K562 (cell line): ENCODE measurements around the gene CCDC33. TPM values are rescaled to one million over a fixed set of nuclear protein-coding genes. Genes with fewer than 3 reads are reported as not detected.

ENCODE experiments used
- AFF1 ChIP-seq, 2 experiments: fragments of 450-650 bp; IDR thresholded peaks; 2 replicates each; pipeline ENCODE4 v1.6.1; 2018; ENCODE audit warnings: mild to moderate bottlenecking in 2 of 2, low read depth in 1 of 2; ENCODE audit not compliant: partially characterized antibody in 2 of 2
- ARID3A ChIP-seq: IDR thresholded peaks from 2 replicates; pipeline ENCODE4 v1.6.1; 2012; ENCODE audit warnings: low read depth, low read length, improper control_type of control experiment, borderline replicate concordance
- BCLAF1 ChIP-seq, 2 experiments: fragments of 450-650 bp in 1 of 2; IDR thresholded peaks; 2 replicates each; pipeline ENCODE4 v1.6.1; 2011 to 2017; ENCODE audit warnings: low read depth in 2 of 2, antibody characterized with exemption in 1 of 2, borderline replicate concordance in 1 of 2, low read length in 1 of 2, mild to moderate bottlenecking in 1 of 2, mixed read lengths in 1 of 2; ENCODE audit not compliant: control insufficient read depth in 1 of 2
- KDM5B ChIP-seq: fragments of 200-600 bp; sonication (generic); IDR thresholded peaks from 2 replicates; pipeline ENCODE4 v1.6.1; 2012; ENCODE audit warnings: low read depth, mild to moderate bottlenecking, moderate library complexity, low read length, control low read depth, inconsistent platforms; ENCODE audit not compliant: insufficient replicate concordance
- MCM5 ChIP-seq: fragments of 450-650 bp; IDR thresholded peaks from 2 replicates; pipeline ENCODE4 v1.6.1; 2016; ENCODE audit warnings: low read depth
- NCOA6 ChIP-seq: fragments of 450-650 bp; IDR thresholded peaks from 2 replicates; pipeline ENCODE4 v1.6.1; 2017; ENCODE audit warnings: mild to moderate bottlenecking
- NR2F6 ChIP-seq: fragments of 450-650 bp; formaldehyde crosslinking; IDR thresholded peaks from 2 replicates; pipeline ENCODE4 v1.4.0; 2020; ENCODE audit warnings: mild to moderate bottlenecking
- RFX5 ChIP-seq: IDR thresholded peaks from 2 replicates; pipeline ENCODE4 v1.6.1; 2011; ENCODE audit warnings: low read depth, mild to moderate bottlenecking, improper control_type of control experiment, low read length
- SREBF2 ChIP-seq: sonication (generic); formaldehyde crosslinking; IDR thresholded peaks from 2 replicates; pipeline ENCODE4 v1.4.0; 2020; ENCODE audit warnings: mild to moderate bottlenecking, missing genetic modification reagents
- TEAD4 ChIP-seq, 2 experiments: sonication (generic) in 1 of 2; formaldehyde crosslinking in 1 of 2; IDR thresholded peaks; 2 replicates each; pipeline versions ENCODE4 v1.6.1 to v1.8.0; 2012 to 2022; ENCODE audit warnings: borderline replicate concordance in 1 of 2, inconsistent platforms in 1 of 2, low read length in 1 of 2, mild to moderate bottlenecking in 1 of 2, missing genetic modification reagents in 1 of 2
- WHSC1 ChIP-seq: IDR thresholded peaks from one replicate; pipeline ENCODE4 v1.6.1; 2012; ENCODE audit warnings: low read length, control low read depth, inconsistent platforms
- ZNF121 ChIP-seq: sonication (generic); formaldehyde crosslinking; conservative IDR thresholded peaks from 2 replicates; pipeline ENCODE4 v1.8.0; 2022; ENCODE audit warnings: missing genetic modification reagents
- ZNF280A ChIP-seq: fragments of 450-650 bp; IDR thresholded peaks from 2 replicates; pipeline ENCODE4 v1.6.1; 2018; ENCODE audit warnings: mild to moderate bottlenecking, low read depth; ENCODE audit not compliant: partially characterized antibody
- polyA plus RNA-seq, 8 experiments: library from polyadenylated mRNA; depleted of rRNA in 4 of 8; stranded (reverse) in 5 of 8; unstranded in 3 of 8; fragments of >200 nt; fragmentation: Nextera tagmentation in 2 of 8; fragmentation: Illumina TruSeq in 1 of 8; extraction: Ambion mirVana in 2 of 8; extraction: Trizol in 1 of 8; gene quantifications; 2 replicates each; pipeline versions ENCODE4 v1.2.1 to v1.2.3, GENCODE V29; 2011 to 2014; ENCODE audit warnings: inconsistent platforms in 1 of 8, missing spikeins in 1 of 8
- total RNA-seq, 7 experiments: library from RNA; depleted of rRNA in 6 of 7; stranded (reverse); fragments of >200 nt in 6 of 7; fragmentation: Illumina TruSeq in 2 of 7; extraction: Trizol in 2 of 7; gene quantifications; 2 replicates each; pipeline versions ENCODE4 v1.2.1 to v1.2.3, GENCODE V29; 2011 to 2021; ENCODE audit warnings: low replicate concordance in 1 of 7

The CCDC33 gene
- total and polyA plus RNA-seq, 9 of the 15 experiments (the other 6 are each of a cell fraction or from before 2014, with no cell fraction given) = 0.08 to 1.1 (median 0.15) TPM; not detected in 4

- TF ChIP-seq BCLAF1 (IDR thresholded peaks at IDR 0.05; ENCODE audit: borderline replicate concordance in 1 of 2, control insufficient read depth in 1 of 2, low read depth in 2 of 2, low read length in 1 of 2) (no peak), SREBF2 (CRISPR knock-in tag) (no peak), TEAD4 (IDR thresholded peaks at IDR 0.05; ENCODE audit: low read length) (peak; percentile 75), TEAD4 (CRISPR knock-in tag; IDR thresholded peaks at IDR 0.05; ENCODE audit: borderline replicate concordance) (no peak), KDM5B (no peak), ZNF121 (CRISPR knock-in tag) (no peak), NR2F6 (CRISPR knock-in tag) (no peak), AFF1 (IDR thresholded peaks at IDR 0.05; ENCODE audit: low read depth in 1 of 2, partially characterized antibody in 2 of 2) (no peak), MCM5 (no peak), ARID3A (no peak; the same call in 1 of the 2 replicates), NCOA6 (no peak), ZNF280A (no peak), RFX5 (no peak), WHSC1 (no peak)
Observed at GRCh38 chr15:74311734-74312444, 75.8 kb downstream of the CCDC33 start (continued).
